Measurements from ENCODE around the gene RANBP17.

- TF ChIP-seq CTCF (IDR thresholded peaks at IDR 0.05; ENCODE audit: low read depth, low read length) (no peak), EZH2phosphoT487 (IDR thresholded peaks at IDR 0.05; ENCODE audit: low read depth) (no peak)
Measured at GRCh38 chr5:171269717-171270116, 407.9 kb downstream of the RANBP17 start.

Data from OCI-LY3 (cell line).